Activated naive CD8-positive, alpha-beta T cell treated with anti-CD3 and anti-CD28 coated beads, Interleukin-2, amount 10 ng/mL, durations not matched to agents 7 days and 5 days (primary cell): ENCODE data around the gene PRMT1. TPM values are rescaled to one million over a fixed set of nuclear protein-coding genes. Genes with fewer than 3 reads are reported as not detected.

Experiments
- ATAC-seq: fragments of 150-1000 bp; cut with Tn5 transposase; one replicate; pipeline ENCODE4 v1.10.0; 2021; ENCODE audit warnings: low read depth, moderate library complexity
- POLR2A ChIA-PET: fragments of 350-600 bp; sonication (Branson Sonifier 250); formaldehyde crosslinking; loops from one replicate; lab custom pipeline; 2021; ENCODE audit warnings: antibody characterized with exemption; lab: Charles Lee
- DNase-seq: peaks from one replicate; pipeline ENCODE4 v3.0.0; 2021
- H3K27ac Mint-ChIP-seq: one replicate; pipeline ENCODE4 v1.8.0; 2022; ENCODE audit warnings: mild to moderate bottlenecking, mixed read lengths
- H3K27me3 Mint-ChIP-seq: one replicate; pipeline ENCODE4 v1.8.0; 2022; ENCODE audit warnings: mild to moderate bottlenecking, moderate library complexity, mixed read lengths
- H3K36me3 Mint-ChIP-seq: one replicate; pipeline ENCODE4 v1.8.0; 2021; ENCODE audit warnings: mild to moderate bottlenecking, mixed read lengths
- H3K4me1 Mint-ChIP-seq: one replicate; pipeline ENCODE4 v1.8.0; 2021; ENCODE audit warnings: mixed read lengths
- H3K4me3 Mint-ChIP-seq: one replicate; pipeline ENCODE4 v1.8.0; 2022; ENCODE audit warnings: mild to moderate bottlenecking, moderate library complexity, mixed read lengths
- H3K9me3 Mint-ChIP-seq: one replicate; pipeline ENCODE4 v1.8.0; 2021; ENCODE audit warnings: mixed read lengths
- total RNA-seq, 2 experiments: library from RNA; stranded (reverse); gene quantifications; one replicate each; pipeline ENCODE4 v1.2.3, GENCODE V29; 2021

PRMT1 gene
- total RNA-seq, 2 experiments from 2014 or later, result 118 to 123 TPM

- POLR2A ChIA-PET, result interaction anchor here (0.6 to 1.5 kb wide), 3 partner anchors 9 to 16 kb away, joined by 3 read pairs; partner anchors contain the start of genes BCL2L12, IRF3, RRAS and SCAF1
- Mint-ChIP-seq H3K36me3 (peaks cover 8% of the 10 kb centered on the region), H3K4me3 (no peak overlapping the region), H3K27me3 (no peaks in the 10 kb centered on the region), H3K9me3 (no peaks in the 10 kb centered on the region), H3K4me1 (no peaks in the 10 kb centered on the region), H3K27ac (no peak overlapping the region)
- ATAC-seq, result no peak
- DNase-seq, result no peak
Measured at GRCh38 chr19:49655570-49656455, 21.3 kb upstream of the PRMT1 start.

GRCh38 chr19:49656456-49657109 is 20.5 kb upstream of the PRMT1 start:
- Mint-ChIP-seq H3K9me3 (no peaks in the 10 kb centered on the region), H3K27ac (no peak overlapping the region), H3K4me3 (no peak overlapping the region), H3K4me1 (no peaks in the 10 kb centered on the region), H3K36me3 (peaks cover 7% of the 10 kb centered on the region), H3K27me3 (no peaks in the 10 kb centered on the region)
- DNase-seq (no peak), ATAC-seq (no peak)
- POLR2A ChIA-PET, result interaction anchor here (0.6 to 1.5 kb wide), 3 partner anchors 9 to 16 kb away, joined by 3 read pairs; partner anchors contain the start of genes BCL2L12, IRF3, RRAS and SCAF1

- H3K36me3 Mint-ChIP-seq, result peaks cover 8% of the 10 kb centered on the region
- POLR2A ChIA-PET, result interaction anchor here (0.5 to 1.4 kb wide), 3 partner anchors 9 to 130 kb away, joined by 3 to 6 read pairs (median 4); partner anchors contain the start of gene RCN3
- ATAC-seq (no peak), DNase-seq (no peak)
- no peaks in the 10 kb centered on the region for H3K9me3 Mint-ChIP-seq
- no peak overlapping the region for H3K27ac Mint-ChIP-seq
- no peaks in the 10 kb centered on the region for H3K27me3 Mint-ChIP-seq
- H3K4me3 Mint-ChIP-seq, result no peak overlapping the region
- no peaks in the 10 kb centered on the region for H3K4me1 Mint-ChIP-seq
Measured at GRCh38 chr19:49657493-49658138, 19.5 kb upstream of the PRMT1 start.

- Mint-ChIP-seq H3K9me3 (no peaks in the 10 kb centered on the region), H3K36me3 (peaks cover 8% of the 10 kb centered on the region), H3K4me3 (no peak overlapping the region), H3K27me3 (no peaks in the 10 kb centered on the region), H3K4me1 (peaks cover 5% of the 10 kb centered on the region), H3K27ac (no peak overlapping the region)
- DNase-seq (no peak), ATAC-seq (no peak)
- POLR2A ChIA-PET, result interaction anchor here (1.4 kb wide), 1 partner anchor 9 kb away, joined by 6 read pairs; no protein-coding TSS in a partner anchor
Measured at GRCh38 chr19:49658139-49658517, 18.9 kb upstream of the PRMT1 start.

GRCh38 chr19:49658566-49659442 is 18.3 kb upstream of the PRMT1 start:
- no peak for DNase-seq
- no peak for ATAC-seq
- H3K27me3 Mint-ChIP-seq, result no peaks in the 10 kb centered on the region
- H3K9me3 Mint-ChIP-seq, result no peaks in the 10 kb centered on the region
- H3K4me3 Mint-ChIP-seq, result no peak overlapping the region
- H3K4me1 Mint-ChIP-seq, result peaks cover 6% of the 10 kb centered on the region
- POLR2A ChIA-PET, result interaction anchor here (1.4 kb wide), 1 partner anchor 10 kb away, joined by 6 read pairs; no protein-coding TSS in a partner anchor
- H3K27ac Mint-ChIP-seq, result no peak overlapping the region
- H3K36me3 Mint-ChIP-seq, result peaks cover 8% of the 10 kb centered on the region

GRCh38 chr19:49660338-49660961 is 16.6 kb upstream of the PRMT1 start:
- Mint-ChIP-seq H3K4me3 (no peak overlapping the region), H3K27me3 (no peaks in the 10 kb centered on the region), H3K27ac (no peak overlapping the region), H3K9me3 (no peaks in the 10 kb centered on the region), H3K4me1 (peaks cover 13% of the 10 kb centered on the region), H3K36me3 (peaks cover 8% of the 10 kb centered on the region)
- ATAC-seq, result no peak
- DNase-seq, result no peak
- POLR2A ChIA-PET, result interaction anchor here (1.0 to 1.3 kb wide), 3 partner anchors 12 to 20 kb away, joined by 3 to 5 read pairs (median 3); no protein-coding TSS in a partner anchor

GRCh38 chr19:49662011-49662410 is 15.1 kb upstream of the PRMT1 start:
- ATAC-seq, result no peak
- no peak overlapping the region for H3K4me3 Mint-ChIP-seq

GRCh38 chr19:49663224-49663623 is 13.8 kb upstream of the PRMT1 start:
- no peaks in the 10 kb centered on the region for H3K27me3 Mint-ChIP-seq
- H3K4me3 Mint-ChIP-seq, result peak overlapping the region; percentile 94
- POLR2A ChIA-PET, result interaction anchor here (1.2 to 3.9 kb wide), 3 partner anchors 14 to 83 kb away, joined by 3 to 46 read pairs (median 23); partner anchors contain the start of genes NOSIP, PRMT1, RRAS and SCAF1
- no peaks in the 10 kb centered on the region for H3K9me3 Mint-ChIP-seq
- peak overlapping the region; percentile 93 for H3K27ac Mint-ChIP-seq
- peaks cover 2% of the 10 kb centered on the region for H3K36me3 Mint-ChIP-seq
- peaks cover 23% of the 10 kb centered on the region for H3K4me1 Mint-ChIP-seq
- no peak for ATAC-seq
- no peak for DNase-seq

More at GRCh38 chr19:49662011-49662410, 15.1 kb upstream of the PRMT1 start:
- H3K4me1 Mint-ChIP-seq, result peaks cover 17% of the 10 kb centered on the region
- POLR2A ChIA-PET, result interaction anchor here (1.3 to 3.9 kb wide), 2 partner anchors 19 to 21 kb away, joined by 3 to 46 read pairs; partner anchors contain the start of genes RRAS and SCAF1
- no peaks in the 10 kb centered on the region for H3K27me3 Mint-ChIP-seq
- no peaks in the 10 kb centered on the region for H3K9me3 Mint-ChIP-seq
- peaks cover 5% of the 10 kb centered on the region for H3K36me3 Mint-ChIP-seq
- no peak overlapping the region for H3K27ac Mint-ChIP-seq
- DNase-seq, result no peak

GRCh38 chr19:49664171-49665035 is 12.7 kb upstream of the PRMT1 start:
- peak overlapping the region; percentile 93 for H3K27ac Mint-ChIP-seq
- peak; percentile 59 for ATAC-seq
- H3K4me1 Mint-ChIP-seq, result peaks cover 25% of the 10 kb centered on the region
- H3K27me3 Mint-ChIP-seq, result no peaks in the 10 kb centered on the region
- peak; percentile 90 for DNase-seq
- peaks cover 2% of the 10 kb centered on the region for H3K36me3 Mint-ChIP-seq
- no peaks in the 10 kb centered on the region for H3K9me3 Mint-ChIP-seq
- peak overlapping the region; percentile 94 for H3K4me3 Mint-ChIP-seq
- POLR2A ChIA-PET, result interaction anchor here (0.6 to 3.9 kb wide), 12 partner anchors 8 to 169 kb away, joined by 3 to 46 read pairs (median 3); partner anchors contain the start of genes NOSIP, PRMT1, PRR12 and PRRG2

GRCh38 chr19:49665036-49665350 is 12.1 kb upstream of the PRMT1 start:
- ATAC-seq (no peak), DNase-seq (no peak)
- no peaks in the 10 kb centered on the region for H3K9me3 Mint-ChIP-seq
- peak overlapping the region; percentile 94 for H3K4me3 Mint-ChIP-seq
- peaks cover 2% of the 10 kb centered on the region for H3K36me3 Mint-ChIP-seq
- H3K27ac Mint-ChIP-seq, result peak overlapping the region; percentile 93
- peaks cover 25% of the 10 kb centered on the region for H3K4me1 Mint-ChIP-seq
- POLR2A ChIA-PET, result interaction anchor here (0.6 to 3.9 kb wide), 11 partner anchors 9 to 169 kb away, joined by 3 to 46 read pairs (median 3); partner anchors contain the start of genes PRMT1, PRR12, PRRG2 and RCN3
- no peaks in the 10 kb centered on the region for H3K27me3 Mint-ChIP-seq
